Tongue (tissue), 2 donors: Measurements from ENCODE around the gene SPAG16. TPM values are rescaled to one million over a fixed set of nuclear protein-coding genes. Genes with fewer than 3 reads are reported as not detected.
"Not testable (repeated sequence)": the region's sequence is repeated elsewhere in the genome, so short reads cannot be mapped to it uniquely, and the experiment has no call there.

Experiments used
- DNase-seq: peaks from one replicate; pipeline ENCODE4 v3.0.0-alpha.2; 2015
- total RNA-seq: library from RNA; depleted of rRNA; stranded (reverse); fragments of >200 nt; gene quantifications from one replicate; pipeline ENCODE4 v1.2.3, GENCODE V29; 2014

The SPAG16 gene
- total RNA-seq, 1 donor from 2014 or later, result 32.6 TPM

DNA sequence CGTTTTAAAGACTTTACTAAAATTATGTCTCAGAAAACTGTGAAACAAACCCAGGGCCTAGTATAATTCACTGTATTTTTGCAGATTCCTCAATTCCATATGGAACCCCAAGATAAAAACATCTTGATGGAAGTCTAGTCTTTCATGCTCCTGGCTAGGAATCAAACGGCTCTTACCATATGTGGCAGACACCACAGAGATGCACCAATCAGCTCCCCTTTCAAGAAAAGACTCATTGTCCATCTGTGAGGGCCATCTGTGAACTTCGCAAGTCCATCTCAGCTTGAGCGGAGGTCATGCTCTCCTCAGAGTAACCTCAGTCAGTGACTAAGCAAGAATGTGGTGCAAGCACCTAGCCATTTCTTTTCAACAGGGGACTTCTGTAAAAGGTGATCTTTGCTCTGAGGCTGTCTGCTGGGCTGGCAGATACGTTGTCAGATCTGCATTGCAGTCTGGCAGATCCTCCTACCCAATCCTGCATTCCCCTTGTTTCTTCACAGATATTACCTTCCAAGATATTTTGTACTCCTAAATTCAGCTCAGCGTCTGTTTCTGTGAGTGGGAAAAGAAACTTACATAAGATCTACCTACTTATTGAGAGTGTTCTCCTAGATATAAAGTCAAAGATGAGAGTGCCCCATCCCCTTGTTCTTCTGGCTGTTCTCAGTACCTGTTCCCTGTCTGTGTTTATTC is 419.3 kb downstream of the SPAG16 start:
- no peak for DNase-seq

DNA sequence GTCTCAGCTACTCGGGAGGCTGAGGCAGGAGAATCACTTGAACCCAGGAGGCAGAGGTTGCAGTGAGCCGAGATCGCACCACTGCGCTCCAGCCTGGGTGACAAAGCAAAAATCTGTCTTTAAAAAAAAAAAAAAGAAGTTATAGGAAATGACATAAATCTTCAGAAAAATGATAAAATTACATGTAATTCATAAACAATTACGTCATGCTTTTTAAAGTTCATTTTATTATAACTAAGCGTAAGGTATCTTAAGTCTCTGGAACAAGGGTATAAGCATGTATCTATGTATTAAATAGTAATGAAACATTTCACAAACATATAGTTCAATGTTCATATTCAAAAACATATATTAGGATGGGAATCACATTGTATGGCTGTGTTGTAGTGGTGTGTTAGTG is 425.9 kb downstream of the SPAG16 start:
- no peak for DNase-seq

DNA sequence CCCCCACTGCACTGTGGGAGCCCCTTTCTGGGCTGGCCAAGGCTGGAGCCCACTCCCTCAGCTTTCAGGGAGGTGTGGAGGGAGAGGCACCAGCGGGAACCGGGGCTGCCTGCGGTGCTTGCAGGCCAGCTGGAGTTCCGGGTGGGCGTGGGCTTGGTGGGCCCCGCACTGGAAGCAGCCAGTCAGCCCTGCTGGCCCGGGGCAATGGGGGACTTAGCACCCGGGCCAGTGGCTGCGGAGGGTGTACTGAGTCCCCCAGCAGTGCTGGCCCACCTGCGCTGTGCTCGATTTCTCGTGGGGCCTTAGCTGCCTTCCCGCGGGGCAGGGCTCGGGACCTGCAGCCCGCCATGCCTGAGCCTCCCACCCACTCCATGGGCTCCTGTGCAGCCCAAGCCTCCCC is 434.1 kb downstream of the SPAG16 start:
- not testable (repeated sequence) for DNase-seq

DNA sequence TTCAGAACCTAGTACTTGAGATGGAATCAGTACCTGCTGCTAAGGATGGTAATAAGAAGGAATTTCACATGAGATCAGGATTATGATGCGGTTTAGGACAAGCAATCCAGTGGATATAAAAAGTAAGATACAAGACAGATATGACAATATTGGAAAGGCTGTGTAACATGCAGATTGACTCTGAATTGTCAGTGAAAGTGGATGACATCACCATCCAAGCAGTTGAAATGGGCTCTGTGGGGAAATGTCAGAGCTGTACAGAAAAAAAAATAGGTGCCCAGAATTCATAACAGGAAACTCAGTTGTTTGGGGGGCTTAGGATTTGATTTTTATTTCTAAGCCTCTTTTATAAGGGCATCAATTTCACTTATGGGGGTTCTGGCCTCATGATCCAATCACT is 438.3 kb downstream of the SPAG16 start:
- no peak for DNase-seq

DNA sequence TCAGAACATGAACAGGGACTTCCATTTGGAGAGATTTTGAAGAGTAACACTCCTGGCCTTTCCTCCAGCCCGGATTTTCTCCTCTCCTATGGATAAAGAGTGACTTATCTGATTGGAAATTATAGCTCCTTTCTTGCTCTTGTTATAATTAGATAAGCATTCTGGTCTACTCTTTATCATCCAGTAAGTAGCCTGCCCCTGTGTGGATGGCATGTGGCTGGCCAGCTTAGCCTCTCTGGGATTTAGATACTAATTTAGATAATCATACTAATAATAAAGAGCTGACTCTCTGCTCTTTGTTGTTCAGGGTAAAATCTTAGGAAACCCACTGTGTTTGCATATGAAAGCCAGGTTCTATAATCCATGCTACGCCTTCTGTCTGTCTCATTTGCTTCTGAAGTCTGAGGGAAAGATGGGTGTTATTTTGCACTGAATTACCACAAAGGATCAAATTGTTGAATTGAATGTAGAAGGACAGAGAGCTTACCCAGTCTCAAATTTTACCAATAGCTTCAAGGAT is 438.8 kb downstream of the SPAG16 start:
- DNase-seq, result no peak

DNA sequence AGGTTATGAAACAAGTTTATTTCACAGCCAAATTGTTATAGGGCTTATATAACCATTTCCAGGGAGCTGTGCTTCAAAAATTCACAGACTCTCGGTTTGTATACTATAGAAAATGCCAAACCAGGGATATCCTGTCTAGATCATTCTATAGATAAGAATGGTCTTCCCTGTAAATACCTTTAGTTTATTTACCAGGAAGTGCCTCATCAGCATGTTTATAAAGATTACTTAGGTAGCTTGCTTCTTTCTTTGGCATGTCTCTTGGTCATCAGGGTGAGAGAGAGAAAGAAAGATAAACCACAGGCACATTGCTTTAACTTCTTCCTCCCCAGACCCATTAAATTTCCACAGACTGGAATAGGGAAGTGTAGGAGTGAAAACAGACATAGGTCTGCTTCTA is 439.4 kb downstream of the SPAG16 start:
- no peak for DNase-seq

DNA sequence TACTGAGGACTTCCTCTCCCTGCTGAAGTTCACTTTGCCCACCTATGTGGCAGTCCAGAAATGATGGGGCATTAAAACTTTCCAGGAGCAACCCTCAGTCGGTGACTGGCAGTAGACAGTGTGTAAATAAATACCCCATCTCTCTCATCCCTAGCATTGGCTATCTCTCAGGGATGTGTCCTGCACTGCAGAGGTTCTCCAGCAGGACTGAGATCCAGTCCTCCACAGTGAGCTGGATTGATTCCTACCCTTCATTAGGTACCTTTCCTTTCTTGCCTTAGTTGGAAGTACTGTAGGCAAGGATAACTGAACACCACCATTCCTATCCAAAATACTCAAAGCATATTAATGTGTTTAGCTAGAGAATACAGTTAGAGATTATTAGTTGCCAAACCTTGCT is 441.8 kb downstream of the SPAG16 start:
- DNase-seq, result no peak

DNA sequence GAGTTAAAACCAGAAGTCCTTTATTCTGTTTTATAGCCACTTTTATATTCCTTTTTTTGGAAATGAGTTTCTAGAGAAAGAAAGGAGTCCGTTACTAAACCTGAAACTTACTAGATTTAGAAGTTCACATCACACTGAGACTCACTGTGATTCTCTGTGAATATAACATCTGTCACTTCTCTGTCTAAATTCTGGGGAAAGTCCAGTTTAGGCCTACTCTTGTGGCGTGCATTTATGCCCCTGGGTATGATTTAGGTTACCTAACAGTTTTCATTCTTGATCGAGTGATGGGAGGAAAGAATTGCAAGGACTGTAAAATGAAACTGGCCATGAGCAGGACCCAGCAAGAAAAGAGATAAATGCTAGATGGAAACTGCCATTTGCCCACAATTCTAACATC is 449.6 kb downstream of the SPAG16 start:
- DNase-seq, result no peak

DNA sequence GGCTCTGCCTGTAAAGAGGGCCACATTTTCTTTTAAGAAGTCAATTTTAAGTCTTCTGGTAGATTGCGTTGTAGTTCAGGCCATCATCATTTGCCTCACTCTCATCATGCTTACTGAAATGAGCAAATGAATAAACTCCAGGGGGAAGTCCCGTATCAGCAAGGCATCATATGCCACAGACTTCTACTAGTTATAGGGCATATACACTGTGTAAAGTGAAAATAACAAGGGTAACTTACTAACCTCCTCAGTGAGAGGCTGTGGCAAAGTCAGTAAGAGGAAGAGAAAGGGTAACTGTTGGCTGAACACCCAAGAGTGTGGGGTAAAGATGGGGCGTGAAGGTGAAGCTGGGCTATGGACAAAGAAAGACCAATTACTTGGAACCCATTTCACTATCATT is 456.2 kb downstream of the SPAG16 start:
- no peak for DNase-seq

DNA sequence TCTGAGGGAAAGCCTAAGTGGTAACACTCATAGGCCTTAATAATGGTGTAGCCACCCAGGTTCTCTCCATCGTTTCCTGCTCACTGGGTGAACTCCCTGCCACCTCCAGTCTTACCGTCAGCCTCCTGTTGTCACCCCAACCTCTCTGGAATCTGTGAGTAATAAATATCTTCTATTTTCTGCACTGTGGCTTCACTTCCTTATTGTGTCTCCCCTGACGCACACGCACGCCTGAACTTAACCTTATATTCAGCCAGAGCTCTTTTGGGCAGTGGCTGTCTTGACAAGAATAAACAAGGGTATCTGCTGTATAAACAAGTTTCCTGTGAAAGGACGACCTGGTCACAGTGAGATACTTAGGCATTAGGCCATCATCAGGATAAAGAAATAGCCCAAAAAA is 467.2 kb downstream of the SPAG16 start:
- no peak for DNase-seq

DNA sequence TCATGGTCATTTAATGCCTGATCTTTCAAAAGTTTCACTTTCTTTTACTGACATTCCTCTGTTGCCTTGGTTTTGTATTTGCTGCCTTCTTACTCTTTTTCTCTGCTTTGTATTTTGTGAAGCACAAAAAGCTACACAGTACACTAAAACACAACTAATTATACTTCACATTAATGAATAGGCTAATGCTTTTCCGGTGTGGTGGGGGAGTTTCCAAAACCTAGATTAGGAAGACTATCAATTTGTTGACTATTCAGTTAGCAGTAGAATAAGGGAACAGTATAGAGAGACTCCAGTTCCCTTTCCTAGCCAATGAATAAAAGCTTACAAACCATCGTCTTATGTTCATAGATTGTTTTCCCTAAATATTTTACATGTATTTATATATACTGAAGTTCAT is 468.3 kb downstream of the SPAG16 start:
- no peak for DNase-seq

DNA sequence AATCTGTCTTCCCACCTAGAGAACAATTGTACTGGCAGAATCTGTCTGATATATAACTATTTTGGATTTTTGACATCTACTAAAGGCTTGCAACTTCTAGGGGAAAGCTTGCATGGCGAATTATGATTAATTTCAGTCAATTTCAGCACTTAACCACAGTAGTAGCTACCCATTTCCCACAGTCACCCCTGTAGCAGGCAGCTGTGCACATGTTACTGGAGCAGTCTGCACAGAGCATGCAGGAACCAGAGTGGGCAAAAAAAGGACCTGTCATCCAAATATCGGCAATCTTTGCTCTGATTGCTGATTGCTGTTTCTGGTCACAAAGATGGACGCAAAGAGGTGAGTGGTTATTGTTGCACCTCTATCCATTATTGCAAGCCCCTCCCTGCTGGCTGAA is 473.3 kb downstream of the SPAG16 start:
- no peak for DNase-seq

DNA sequence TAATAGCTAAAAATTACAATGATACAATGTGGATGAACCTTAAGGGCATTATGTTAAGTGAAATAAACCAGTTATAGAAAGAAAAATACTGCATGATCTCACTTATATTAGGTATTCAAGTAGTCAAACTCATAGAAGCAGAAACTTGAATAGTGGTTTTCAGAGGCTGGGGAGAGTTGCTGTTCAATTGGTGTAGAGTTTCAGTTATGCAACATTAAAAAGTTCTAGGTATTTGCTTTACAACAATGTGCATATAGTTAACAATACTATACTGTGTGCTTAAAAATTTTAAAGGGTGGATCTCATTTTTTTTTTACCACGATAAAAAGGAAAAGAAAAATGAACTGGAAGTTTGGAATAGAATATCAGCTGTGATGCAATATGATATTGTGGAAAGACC is 479.1 kb downstream of the SPAG16 start:
- no peak for DNase-seq

DNA sequence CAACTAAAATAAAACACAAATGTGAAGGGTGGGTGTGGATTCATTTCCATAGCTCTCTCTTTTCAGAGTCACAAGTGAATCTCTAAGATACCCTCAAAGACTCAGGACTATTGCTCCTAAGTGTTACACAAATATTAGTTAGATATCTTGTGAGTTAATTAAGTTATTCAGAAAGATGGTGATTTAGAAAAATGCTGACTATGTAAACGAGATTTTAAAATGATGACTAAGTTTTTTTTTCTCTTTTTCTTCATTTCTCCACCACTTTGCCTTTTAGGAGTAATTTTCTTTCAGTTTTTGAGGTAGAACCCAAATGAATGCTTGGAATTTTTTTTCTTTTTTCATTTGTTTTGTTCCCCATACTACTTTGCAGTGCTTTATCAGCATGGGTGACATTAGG is 479.7 kb downstream of the SPAG16 start:
- no peak for DNase-seq

DNA sequence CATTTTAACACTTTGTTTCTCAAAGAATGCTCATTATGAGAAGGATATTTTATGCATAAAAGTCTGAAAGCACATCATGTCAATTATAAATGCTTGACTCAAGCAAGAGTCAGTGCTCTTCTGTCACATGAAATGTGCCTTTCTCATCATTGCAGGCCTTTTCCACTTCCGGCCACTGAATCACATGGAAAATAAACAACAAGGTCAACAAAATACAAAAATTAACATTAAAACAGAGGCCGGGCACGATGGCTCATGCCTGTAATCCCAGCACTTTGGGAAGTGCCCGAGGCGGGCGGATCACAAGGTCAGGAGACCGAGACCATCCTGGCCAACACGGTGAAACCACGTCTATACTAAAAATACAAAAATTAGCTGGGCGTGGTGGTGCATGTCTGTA is 480.6 kb downstream of the SPAG16 start:
- no peak for DNase-seq

DNA sequence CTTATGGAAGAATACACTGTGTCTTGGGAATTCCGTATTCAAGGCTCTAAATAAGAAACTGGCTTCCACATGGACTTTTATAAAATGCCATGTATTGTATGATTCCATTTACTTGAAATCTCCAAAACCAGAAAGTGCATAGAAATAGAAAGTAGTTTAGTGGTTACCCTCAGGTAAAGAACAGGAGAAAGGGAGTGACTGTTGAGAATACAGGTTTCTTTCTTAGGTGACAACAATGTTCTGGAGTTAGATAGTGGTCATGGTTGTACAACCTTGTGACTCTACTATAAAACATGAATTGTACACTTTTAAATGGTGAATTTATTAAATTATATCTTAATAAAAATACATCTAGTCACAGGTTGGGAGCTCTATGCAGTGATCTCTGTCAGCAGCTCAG is 481.8 kb downstream of the SPAG16 start:
- no peak for DNase-seq

DNA sequence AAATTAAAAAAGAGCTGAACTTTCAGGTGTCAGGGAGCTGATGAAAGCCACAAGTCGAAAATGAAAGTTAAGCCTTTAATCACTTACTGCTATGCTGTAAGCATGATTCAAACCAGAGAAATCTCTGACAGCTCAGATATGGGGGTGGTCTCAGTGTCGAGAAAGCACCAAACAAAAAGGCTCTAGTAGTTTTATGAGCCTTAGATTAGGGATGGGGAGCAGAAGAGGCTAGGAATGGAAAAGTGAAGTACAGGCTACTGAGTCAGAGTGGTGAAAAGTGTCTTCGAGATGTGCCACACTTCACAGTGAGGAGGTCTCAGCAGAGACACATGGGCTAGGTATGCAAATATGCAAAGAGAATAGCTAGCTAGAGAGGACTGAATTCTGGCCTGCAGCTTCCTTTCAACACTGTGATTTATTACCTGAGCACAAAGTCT is 482.2 kb downstream of the SPAG16 start:
- DNase-seq, result no peak

DNA sequence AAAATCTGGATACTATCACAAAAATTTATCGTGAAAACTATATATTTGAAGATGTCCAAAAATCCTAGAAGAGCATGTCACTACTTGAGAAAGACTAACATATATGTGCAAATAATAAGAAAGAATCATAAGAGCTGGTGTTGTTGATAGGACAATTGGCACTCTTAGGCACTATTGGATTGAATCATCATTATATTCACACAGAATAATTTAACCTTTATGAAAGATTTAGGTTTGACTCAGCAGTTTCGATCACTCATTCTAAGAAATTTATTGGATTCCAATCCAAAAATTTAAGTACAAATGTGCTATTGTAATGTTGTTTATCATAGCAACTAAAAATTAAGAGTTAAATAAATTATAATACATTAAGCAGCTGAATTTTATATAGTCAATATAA is 503.6 kb downstream of the SPAG16 start:
- no peak for DNase-seq

DNA sequence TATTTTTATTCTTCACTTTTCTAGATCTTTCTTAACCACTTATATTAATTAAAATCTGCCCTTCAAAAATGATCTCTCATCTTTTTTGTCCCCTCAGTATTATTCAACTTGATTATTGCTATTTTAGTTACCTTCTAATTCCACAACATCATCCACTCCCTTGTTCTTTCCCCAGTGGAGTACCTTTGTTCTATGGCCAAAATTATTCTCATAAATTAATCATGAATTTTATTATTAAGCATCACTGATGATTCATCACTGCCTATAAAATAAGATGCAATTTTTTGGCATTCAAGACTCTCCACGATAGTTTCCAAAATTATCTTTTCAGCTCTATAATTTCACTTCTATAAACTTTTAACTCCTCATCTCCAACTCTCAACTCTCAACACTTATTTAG is 505.7 kb downstream of the SPAG16 start:
- DNase-seq, result no peak

DNA sequence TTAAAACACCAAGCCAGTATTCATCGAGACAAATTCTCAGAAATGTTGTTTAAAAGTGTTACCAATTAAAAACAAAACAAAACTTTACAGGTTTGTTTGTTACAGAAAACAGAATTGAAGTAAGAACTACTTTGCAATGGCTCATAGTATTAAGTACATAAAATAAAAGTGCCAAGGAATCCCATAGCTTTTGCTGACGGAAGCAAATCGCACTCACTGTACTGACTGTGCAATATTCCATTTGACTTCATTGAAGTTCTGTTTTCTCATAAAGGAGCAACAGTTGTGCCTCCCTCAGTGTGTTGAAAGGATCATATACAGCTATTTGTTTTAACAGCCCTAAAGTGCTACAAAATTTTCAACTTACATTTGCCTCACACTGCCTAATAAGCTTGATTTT is 507.8 kb downstream of the SPAG16 start:
- no peak for DNase-seq

DNA sequence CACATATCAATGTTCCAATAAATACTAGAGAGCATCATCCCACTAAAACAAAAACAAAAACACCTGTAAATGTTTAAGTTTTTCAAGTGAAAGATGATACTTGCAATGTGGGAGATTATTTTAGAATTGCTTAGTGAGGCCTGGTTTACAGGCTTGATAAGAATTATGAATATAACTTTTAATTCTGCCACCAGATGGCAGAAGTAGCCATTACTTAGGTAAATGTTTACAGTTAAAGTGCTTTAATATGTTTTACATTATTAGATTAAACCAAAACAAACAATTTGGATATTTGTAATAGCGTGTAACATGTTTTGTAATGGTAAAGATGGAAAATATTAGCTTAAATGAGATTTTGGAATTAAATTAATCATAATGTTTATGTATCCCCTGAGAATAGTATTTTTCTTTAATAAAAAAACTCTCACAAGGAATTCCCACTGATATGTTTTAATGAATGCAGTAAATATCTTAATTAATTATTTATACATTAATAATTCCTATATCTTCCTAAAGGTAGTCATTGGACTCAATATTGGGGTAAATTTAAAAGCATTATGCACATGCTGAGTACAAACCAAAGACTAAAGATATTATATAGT is 522.0 kb downstream of the SPAG16 start:
- peak; percentile 40 for DNase-seq

DNA sequence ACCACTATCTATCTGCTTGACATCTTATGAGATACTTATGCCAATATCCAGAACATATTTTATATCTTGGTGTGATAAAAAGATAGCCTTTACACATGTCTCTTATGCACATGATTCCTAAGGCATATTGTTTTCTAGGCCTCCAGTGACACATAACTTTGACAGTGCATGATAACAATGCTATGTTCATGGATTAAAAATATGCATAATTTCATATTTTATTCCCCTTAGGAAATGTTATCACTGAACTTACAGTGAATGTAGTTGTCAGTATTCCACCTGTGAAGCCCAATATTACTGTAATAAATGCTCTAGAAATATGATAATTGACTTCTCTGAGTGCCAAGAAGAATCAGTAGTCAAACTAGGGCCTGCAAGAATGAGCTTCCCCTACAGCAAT is 532.3 kb downstream of the SPAG16 start:
- DNase-seq, result no peak

DNA sequence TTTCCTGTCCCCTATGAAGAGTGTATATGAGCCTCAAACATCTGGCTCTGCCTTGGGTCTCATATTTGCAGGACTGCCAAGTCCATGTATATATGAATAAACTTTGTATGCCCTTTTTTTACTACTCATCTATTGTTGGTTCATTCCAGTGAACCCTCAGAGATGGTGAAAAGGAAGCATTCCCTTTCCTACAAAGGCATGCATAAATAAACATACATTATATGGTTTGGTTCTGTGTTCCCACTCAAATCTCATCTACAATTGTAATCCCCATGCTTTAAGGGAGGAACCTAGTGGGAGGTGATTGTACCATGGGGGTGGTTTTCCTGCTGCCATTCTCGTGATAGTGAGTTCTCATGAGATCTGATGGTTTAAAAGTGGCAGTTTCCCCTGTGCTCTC is 534.2 kb downstream of the SPAG16 start:
- no peak for DNase-seq

DNA sequence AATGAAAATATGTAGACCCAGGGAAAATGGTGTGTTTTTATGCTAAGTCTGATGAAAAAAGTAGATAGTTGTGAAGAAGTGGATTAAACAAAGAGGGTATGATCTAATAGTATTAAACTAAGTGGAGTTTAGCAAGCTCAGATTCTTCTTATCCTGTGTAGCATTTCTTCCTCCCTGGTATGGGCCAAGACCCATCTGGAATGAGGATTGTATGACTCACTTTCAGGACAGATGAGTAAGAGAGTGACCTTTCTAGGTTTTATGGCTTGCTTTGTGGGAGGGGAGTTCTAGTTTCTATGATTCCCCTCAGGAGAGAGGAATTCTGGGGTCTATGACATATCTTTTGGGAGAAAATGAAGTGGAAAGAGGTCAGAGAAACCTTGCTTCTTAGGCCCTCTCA is 550.1 kb downstream of the SPAG16 start:
- DNase-seq, result no peak
